Measurements from ENCODE around the gene NCF4. TPM values are rescaled to one million over a fixed set of nuclear protein-coding genes. Genes with fewer than 3 reads are reported as not detected.
A peak's percentile ranks its signal among the peaks of the same experiment; 100 is the strongest.

Gene NCF4
- total RNA-seq, 1 donor from 2014 or later: 2.7 TPM

- ATAC-seq (no peak), DNase-seq (ENCODE audit: low spot score) (no peak)
Measured at GRCh38 chr22:36892292-36892691, 31.5 kb downstream of the NCF4 start.

- no peak for DNase-seq (ENCODE audit: low spot score)
- no peak for ATAC-seq
Measured at GRCh38 chr22:36893262-36893661, 32.5 kb downstream of the NCF4 start.

GRCh38 chr22:36894266-36894665 is 33.5 kb downstream of the NCF4 start:
- DNase-seq (ENCODE audit: low spot score) (no peak), ATAC-seq (no peak)

- ATAC-seq (no peak), DNase-seq (ENCODE audit: low spot score) (no peak)
Measured at GRCh38 chr22:36897611-36898010, 36.8 kb downstream of the NCF4 start.

GRCh38 chr22:36898690-36899089 is 37.9 kb downstream of the NCF4 start:
- no peak for DNase-seq (ENCODE audit: low spot score)
- ATAC-seq: no peak

GRCh38 chr22:36899498-36899897 is 38.7 kb downstream of the NCF4 start:
- ATAC-seq (no peak), DNase-seq (ENCODE audit: low spot score) (no peak)

GRCh38 chr22:36900225-36900624 is 39.4 kb downstream of the NCF4 start:
- ATAC-seq (no peak), DNase-seq (ENCODE audit: low spot score) (no peak)

GRCh38 chr22:36900880-36901279 is 40.1 kb downstream of the NCF4 start:
- no peak for DNase-seq (ENCODE audit: low spot score)
- ATAC-seq: no peak

- ATAC-seq: no peak
Measured at GRCh38 chr22:36901411-36902142, 40.8 kb downstream of the NCF4 start.

GRCh38 chr22:36902143-36902926 is 41.5 kb downstream of the NCF4 start:
- no peak for ATAC-seq

More at GRCh38 chr22:36901411-36902142, 40.8 kb downstream of the NCF4 start:
- DNase-seq (ENCODE audit: low spot score): no peak

GRCh38 chr22:36904260-36904880 is 43.6 kb downstream of the NCF4 start:
- no peak for DNase-seq (ENCODE audit: low spot score)
- no peak for ATAC-seq

More at GRCh38 chr22:36902143-36902926, 41.5 kb downstream of the NCF4 start:
- DNase-seq (ENCODE audit: low spot score): no peak

- DNase-seq (ENCODE audit: low spot score) (no peak), ATAC-seq (no peak)
Measured at GRCh38 chr22:36907253-36908195, 46.7 kb downstream of the NCF4 start.

- ATAC-seq (no peak), DNase-seq (ENCODE audit: low spot score) (no peak)
Measured at GRCh38 chr22:36910461-36910860, 49.7 kb downstream of the NCF4 start.

- DNase-seq (ENCODE audit: low spot score) (no peak), ATAC-seq (no peak)
Measured at GRCh38 chr22:36911887-36912661, 51.3 kb downstream of the NCF4 start.

- DNase-seq (ENCODE audit: low spot score) (no peak), ATAC-seq (no peak)
Measured at GRCh38 chr22:36912694-36913426, 52.1 kb downstream of the NCF4 start.

GRCh38 chr22:36913427-36914389 is 52.9 kb downstream of the NCF4 start, which contains the start of gene CSF2RB:
Gene CSF2RB (plus strand): TSS chr22:36913628. CDS start chr22:36922208, 8,580 bp downstream.
- no peak for DNase-seq (ENCODE audit: low spot score)
- peak; percentile 51 for ATAC-seq

- ATAC-seq (no peak), DNase-seq (ENCODE audit: low spot score) (no peak)
Measured at GRCh38 chr22:36914390-36914752, 53.6 kb downstream of the NCF4 start.

GRCh38 chr22:36916034-36916433 is 55.2 kb downstream of the NCF4 start:
- DNase-seq (ENCODE audit: low spot score) (no peak), ATAC-seq (no peak)
